ENCODE measurements around the gene SLC39A6. TPM values are rescaled to one million over a fixed set of nuclear protein-coding genes. Genes with fewer than 3 reads are reported as not detected.

The SLC39A6 gene
- total RNA-seq, 1 experiment from 2014 or later: 33.9 TPM

- Histone ChIP-seq H3K27ac (ENCODE audit: insufficient read length, low read depth, low read length) (no peak overlapping the region), H4K20me1 (ENCODE audit: control insufficient read depth, insufficient read depth, insufficient read length) (no peaks in the 10 kb centered on the region)
- H3K36me3 Mint-ChIP-seq (ENCODE audit: insufficient read depth in 1 of 3, low read depth in 3 of 3): peaks cover 45 to 88% (median 85%) of the 10 kb centered on the region in 3 experiments; a peak in 6 of 7 replicates
Observed at GRCh38 chr18:36153771-36154170, 24.6 kb upstream of the SLC39A6 start.

More at GRCh38 chr18:36153771-36154170, 24.6 kb upstream of the SLC39A6 start:
- Histone ChIP-seq H3K27me3 (ENCODE audit: insufficient read depth, low read length) (no peaks in the 10 kb centered on the region), H3T11ph (ENCODE audit: low read length) (no peak overlapping the region), H3K4ac (ENCODE audit: low read depth, low read length) (no peak overlapping the region), H3K56ac (ENCODE audit: insufficient read length, low read depth, low read length) (no peak overlapping the region), H3K23ac (ENCODE audit: insufficient read length, low read depth, low read length) (no peak overlapping the region), H3K79me2 (ENCODE audit: insufficient read depth, low read length) (no peaks in the 10 kb centered on the region), H3K9me3 (ENCODE audit: control insufficient read depth, low read depth, low read length) (no peaks in the 10 kb centered on the region), H3K4me1 (ENCODE audit: insufficient read depth, low read length) (no peaks in the 10 kb centered on the region), H2AK5ac (ENCODE audit: insufficient read length, low read length) (no peak overlapping the region), H3K18ac (ENCODE audit: insufficient read length, low read depth, low read length) (no peak overlapping the region), H3K9ac (ENCODE audit: extremely low read depth, insufficient read length, low read length) (no peak overlapping the region), H2BK12ac (ENCODE audit: insufficient read length, low read depth, low read length) (no peak overlapping the region), H3K4me2 (ENCODE audit: insufficient read depth, insufficient read length, low read length) (no peak overlapping the region), H4K8ac (replicated peaks; ENCODE audit: insufficient read length, low read depth, low read length) (no peak overlapping the region), H2BK120ac (ENCODE audit: low read depth, low read length, poor library complexity, severe bottlenecking) (no peak overlapping the region), H2BK15ac (ENCODE audit: low read depth, low read length) (no peak overlapping the region), H3K14ac (ENCODE audit: insufficient read depth, low read length) (no peak overlapping the region), H4K5ac (ENCODE audit: insufficient read length, low read depth, low read length) (no peak overlapping the region), H2BK5ac (ENCODE audit: insufficient read length, low read length) (no peak overlapping the region), H2BK20ac (ENCODE audit: low read depth, low read length, poor library complexity, severe bottlenecking) (no peak overlapping the region), H2AFZ (ENCODE audit: low read length) (no peak overlapping the region), H3K23me2 (ENCODE audit: insufficient read length, low read depth, low read length, poor library complexity, severe bottlenecking) (no peaks in the 10 kb centered on the region), H4K91ac (ENCODE audit: insufficient read length, low read depth, low read length) (no peak overlapping the region), H3K79me1 (ENCODE audit: insufficient read depth, low read depth, low read length, poor library complexity, severe bottlenecking) (no peaks in the 10 kb centered on the region)
- no peaks in the 10 kb centered on the region for H3K27me3 Mint-ChIP-seq (ENCODE audit: low read depth)
- no peak overlapping the region for H3K4me3 Mint-ChIP-seq
- DNase-seq: no peak
- H3K9me3 Mint-ChIP-seq: no peaks in the 10 kb centered on the region
- no CpG with 5 or more reads among the region's 2 CpGs for WGBS (ENCODE audit: extremely low coverage, insufficient read length, low lambda C conversion rate)
- H3K27ac Mint-ChIP-seq: no peak overlapping the region
- H3K4me1 Mint-ChIP-seq: no peaks in the 10 kb centered on the region
- TF ChIP-seq, protein P1, sequence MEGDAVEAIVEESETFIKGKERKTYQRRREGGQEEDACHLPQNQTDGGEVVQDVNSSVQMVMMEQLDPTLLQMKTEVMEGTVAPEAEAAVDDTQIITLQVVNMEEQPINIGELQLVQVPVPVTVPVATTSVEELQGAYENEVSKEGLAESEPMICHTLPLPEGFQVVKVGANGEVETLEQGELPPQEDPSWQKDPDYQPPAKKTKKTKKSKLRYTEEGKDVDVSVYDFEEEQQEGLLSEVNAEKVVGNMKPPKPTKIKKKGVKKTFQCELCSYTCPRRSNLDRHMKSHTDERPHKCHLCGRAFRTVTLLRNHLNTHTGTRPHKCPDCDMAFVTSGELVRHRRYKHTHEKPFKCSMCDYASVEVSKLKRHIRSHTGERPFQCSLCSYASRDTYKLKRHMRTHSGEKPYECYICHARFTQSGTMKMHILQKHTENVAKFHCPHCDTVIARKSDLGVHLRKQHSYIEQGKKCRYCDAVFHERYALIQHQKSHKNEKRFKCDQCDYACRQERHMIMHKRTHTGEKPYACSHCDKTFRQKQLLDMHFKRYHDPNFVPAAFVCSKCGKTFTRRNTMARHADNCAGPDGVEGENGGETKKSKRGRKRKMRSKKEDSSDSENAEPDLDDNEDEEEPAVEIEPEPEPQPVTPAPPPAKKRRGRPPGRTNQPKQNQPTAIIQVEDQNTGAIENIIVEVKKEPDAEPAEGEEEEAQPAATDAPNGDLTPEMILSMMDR (conservative IDR thresholded peaks at IDR 0.05): no peak

Data from H9 (cell line).